Thoracic aorta (tissue), 2 donors: ENCODE data around the gene SMOC2. TPM values are rescaled to one million over a fixed set of nuclear protein-coding genes. Genes with fewer than 3 reads are reported as not detected.

ENCODE experiments used
- ATAC-seq: fragments of 150-250 bp; one replicate; pipeline ENCODE4 v1.8.0; 2017; ENCODE audit warnings: low read depth; ENCODE audit not compliant: insufficient number of reproducible peaks, low FRiP score
- DNase-seq: peaks from one replicate; pipeline ENCODE4 v3.0.0-alpha.2; 2020; ENCODE audit warnings: low spot score
- H3K27ac ChIP-seq, 2 donors: fragments of 200-600 bp; sonication (generic); 1 replicate in 1 of 2; 2 replicates in 1 of 2; pipeline ENCODE4 v1.5.1; 2016; ENCODE audit warnings: mild to moderate bottlenecking in 2 of 2, moderate library complexity in 2 of 2
- H3K27me3 ChIP-seq: fragments of 200-600 bp; sonication (generic); replicated peaks from 2 replicates; pipeline ENCODE4 v1.6.0; 2016; ENCODE audit warnings: mild to moderate bottlenecking; ENCODE audit not compliant: insufficient read depth
- H3K36me3 ChIP-seq: fragments of 200-600 bp; sonication (generic); one replicate; pipeline ENCODE4 v1.5.1; 2016
- H3K4me1 ChIP-seq, 2 donors: fragments of 200-600 bp; sonication (generic); 1 replicate in 1 of 2; 2 replicates in 1 of 2; pipeline versions ENCODE4 v1.5.1 to v1.6.0; 2016; ENCODE audit warnings: low read depth in 2 of 2, mild to moderate bottlenecking in 1 of 2; ENCODE audit not compliant: control insufficient read depth in 1 of 2
- H3K4me3 ChIP-seq: fragments of 200-600 bp; sonication (generic); 2 replicates; pipeline ENCODE4 v1.5.1; 2016; ENCODE audit warnings: mild to moderate bottlenecking
- H3K9me3 ChIP-seq: fragments of 200-600 bp; sonication (generic); 2 replicates; pipeline ENCODE4 v1.5.1; 2016
- CTCF ChIP-seq: fragments of 200-600 bp; sonication (generic); IDR thresholded peaks from one replicate; pipeline ENCODE4 v1.5.1; 2019; ENCODE audit warnings: antibody characterized with exemption
- total RNA-seq, 2 donors: library from RNA; depleted of rRNA; stranded (reverse); fragments of >200 nt; gene quantifications; one replicate each; pipeline versions ENCODE4 v1.1.0 to v1.2.3, GENCODE V29; 2016

SMOC2 gene
- total RNA-seq, 2 donors from 2014 or later = 334 to 424 TPM

- ATAC-seq (no peak), DNase-seq (no peak)
- H3K9me3 ChIP-seq = no peaks in the 10 kb centered on the region
- no peak for TF ChIP-seq CTCF
- H3K4me1 ChIP-seq = peaks cover 0 to 12% of the 10 kb centered on the region in 2 donors
- H3K36me3 ChIP-seq = no peaks in the 10 kb centered on the region
- H3K4me3 ChIP-seq = no peak overlapping the region
- no peak overlapping the region for H3K27ac ChIP-seq
- no peaks in the 10 kb centered on the region for H3K27me3 ChIP-seq
These were observed 32.4 kb upstream of the SMOC2 start for GRCh38 chr6:168408504-168409136.

GRCh38 chr6:168410035-168410434 lies 30.9 kb upstream of the SMOC2 start:
- TF ChIP-seq CTCF = no peak
- no peaks in the 10 kb centered on the region for H3K27me3 ChIP-seq
- H3K27ac ChIP-seq = no peak overlapping the region
- no peak for ATAC-seq
- H3K4me3 ChIP-seq = no peak overlapping the region
- peaks cover 2 to 26% of the 10 kb centered on the region in 2 donors for H3K4me1 ChIP-seq
- no peaks in the 10 kb centered on the region for H3K9me3 ChIP-seq
- no peaks in the 10 kb centered on the region for H3K36me3 ChIP-seq
- no peak for DNase-seq

GRCh38 chr6:168410554-168411011 lies 30.4 kb upstream of the SMOC2 start:
- no peaks in the 10 kb centered on the region for H3K9me3 ChIP-seq
- ATAC-seq (no peak), DNase-seq (no peak)
- no peaks in the 10 kb centered on the region for H3K27me3 ChIP-seq
- no peaks in the 10 kb centered on the region for H3K36me3 ChIP-seq
- peaks cover 3 to 32% of the 10 kb centered on the region in 2 donors for H3K4me1 ChIP-seq
- H3K4me3 ChIP-seq = no peak overlapping the region
- peak overlapping the region in 1 of 2 donors; percentile 2 for H3K27ac ChIP-seq
- TF ChIP-seq CTCF = no peak

GRCh38 chr6:168411130-168411529 lies 29.9 kb upstream of the SMOC2 start:
- DNase-seq (no peak), ATAC-seq (no peak)
- H3K9me3 ChIP-seq = no peaks in the 10 kb centered on the region
- H3K4me1 ChIP-seq = peaks cover 3 to 33% of the 10 kb centered on the region in 2 donors
- no peak for TF ChIP-seq CTCF
- H3K4me3 ChIP-seq = no peak overlapping the region
- no peaks in the 10 kb centered on the region for H3K36me3 ChIP-seq
- H3K27me3 ChIP-seq = no peaks in the 10 kb centered on the region
- no peak overlapping the region for H3K27ac ChIP-seq

- Histone ChIP-seq H3K4me1 (peaks cover 3 to 33% of the 10 kb centered on the region in 2 donors), H3K27me3 (no peaks in the 10 kb centered on the region), H3K9me3 (no peaks in the 10 kb centered on the region), H3K27ac (no peak overlapping the region), H3K4me3 (no peak overlapping the region), H3K36me3 (no peaks in the 10 kb centered on the region)
- ATAC-seq (no peak), DNase-seq (no peak)
- TF ChIP-seq CTCF = no peak
These were observed 29.2 kb upstream of the SMOC2 start for GRCh38 chr6:168411793-168412192.
